Stimulated activated CD4-positive, alpha-beta T cell treated with anti-CD3 and anti-CD28 coated beads, Interleukin-4, amount 100 ng/mL, for 1 hour (primary cell): Measurements from ENCODE around the gene CCDC86.

ENCODE experiments used
- DNase-seq: peaks from one replicate; pipeline ENCODE4 v3.0.0-alpha.2; 2020

Gene CCDC86

DNA sequence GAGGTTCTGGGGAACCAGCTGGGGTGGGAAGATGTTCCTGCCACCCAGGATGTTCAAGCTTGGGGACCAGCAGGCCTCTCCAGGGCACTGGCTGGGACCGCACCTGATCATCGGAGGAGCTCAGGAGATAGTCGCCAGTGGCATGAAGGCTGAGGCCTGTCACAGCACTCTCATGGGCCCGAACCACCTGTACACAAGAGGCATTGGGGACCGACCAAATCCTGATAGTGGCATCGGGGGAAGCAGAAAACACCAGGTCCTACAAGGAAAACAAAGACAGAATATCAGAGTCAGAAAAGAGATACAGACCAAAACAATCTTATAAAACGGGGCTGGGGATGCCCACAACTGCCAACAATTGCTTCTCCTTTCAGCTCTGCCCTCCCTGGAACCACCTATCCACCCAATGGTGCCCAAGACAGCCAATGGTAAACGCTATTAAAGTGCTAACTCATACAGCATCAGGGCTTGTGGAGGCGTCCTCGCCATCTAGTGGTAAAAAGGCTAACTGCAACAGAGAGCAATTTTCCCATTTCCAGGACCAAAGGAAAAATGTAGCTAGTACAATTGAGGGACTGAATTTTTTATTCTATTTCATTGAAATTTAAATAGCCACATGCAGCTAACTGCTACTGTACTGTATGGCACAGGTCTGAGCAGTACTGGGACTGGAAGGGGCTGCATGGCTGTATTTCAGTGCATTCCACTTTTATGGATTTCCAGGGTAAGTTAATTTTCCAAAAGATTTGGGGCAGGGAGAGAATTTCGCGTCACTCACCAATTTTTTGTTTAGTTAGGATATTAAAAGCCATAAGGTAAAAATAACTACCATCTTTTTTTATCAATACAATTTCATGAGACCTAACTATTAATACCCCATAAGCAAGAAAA is 57.4 kb downstream of the CCDC86 start:
- no peak for DNase-seq

GRCh38 chr11:60899977-60900376 is 58.1 kb downstream of the CCDC86 start:
- DNase-seq, result no peak
